ENCODE data around the gene MAP1LC3B2. TPM values are rescaled to one million over a fixed set of nuclear protein-coding genes. Genes with fewer than 3 reads are reported as not detected.

The MAP1LC3B2 gene
- 10.4 TPM for polyA plus RNA-seq (ENCODE audit: insufficient read length)
- long read RNA-seq, donor 1: 0 reads
- long read RNA-seq, donor 2: 0 reads
- long read RNA-seq, donor 3: 0 reads
- long read RNA-seq, donor 4: 0 reads
- long read RNA-seq, donor 5: 0 reads
- long read RNA-seq, donor 6: 0 reads
- long read RNA-seq, donor 7: 0 reads
- long read RNA-seq, donor 8: 0 reads

- peak; percentile 63 for DNase-seq
These were observed at the start of gene MAP1LC3B2 for GRCh38 chr12:116559162-116559935. TSS of gene MAP1LC3B2 (plus strand) at chr12:116559381. CDS start at chr12:116575943, 16,562 bp downstream.

GRCh38 chr12:116513944-116514343, 45.2 kb upstream of the MAP1LC3B2 start:
- DNase-seq: no peak

GRCh38 chr12:116515684-116516083, 43.5 kb upstream of the MAP1LC3B2 start:
- DNase-seq: no peak

GRCh38 chr12:116516657-116517056, 42.5 kb upstream of the MAP1LC3B2 start:
- DNase-seq: no peak

GRCh38 chr12:116517431-116518045, 41.6 kb upstream of the MAP1LC3B2 start:
- no peak for DNase-seq

- DNase-seq: no peak
These were observed 38.9 kb upstream of the MAP1LC3B2 start for GRCh38 chr12:116520225-116520760.

- no peak for DNase-seq
These were observed 38.2 kb upstream of the MAP1LC3B2 start for GRCh38 chr12:116520801-116521471.

GRCh38 chr12:116524311-116524710, 34.9 kb upstream of the MAP1LC3B2 start:
- no peak for DNase-seq

GRCh38 chr12:116524964-116525379, 34.2 kb upstream of the MAP1LC3B2 start:
- DNase-seq: no peak

GRCh38 chr12:116525418-116526001, 33.7 kb upstream of the MAP1LC3B2 start:
- no peak for DNase-seq

GRCh38 chr12:116528065-116528464, 31.1 kb upstream of the MAP1LC3B2 start:
- DNase-seq: no peak

GRCh38 chr12:116528498-116528897, 30.7 kb upstream of the MAP1LC3B2 start:
- no peak for DNase-seq

GRCh38 chr12:116529048-116529447, 30.1 kb upstream of the MAP1LC3B2 start:
- no peak for DNase-seq

- DNase-seq: no peak
These were observed 29.5 kb upstream of the MAP1LC3B2 start for GRCh38 chr12:116529686-116530085.

GRCh38 chr12:116532428-116532827, 26.8 kb upstream of the MAP1LC3B2 start:
- DNase-seq: no peak

- no peak for DNase-seq
These were observed 26.2 kb upstream of the MAP1LC3B2 start for GRCh38 chr12:116532986-116533342.

- peak; percentile 90 for DNase-seq
These were observed 25.6 kb upstream of the MAP1LC3B2 start for GRCh38 chr12:116533343-116534251.

- no peak for DNase-seq
These were observed 24.7 kb upstream of the MAP1LC3B2 start for GRCh38 chr12:116534311-116535121.

GRCh38 chr12:116535241-116535640, 23.9 kb upstream of the MAP1LC3B2 start:
- no peak for DNase-seq
